Vagina (tissue), 2 donors: Measurements from ENCODE around the gene CD93. TPM values are rescaled to one million over a fixed set of nuclear protein-coding genes. Genes with fewer than 3 reads are reported as not detected.

Source experiments
- DNase-seq, 2 donors: peaks; one replicate each; pipeline ENCODE4 v3.0.0-alpha.2; 2017; ENCODE audit errors: extremely low spot score in 2 of 2
- H3K27ac ChIP-seq: fragments of 200-600 bp; sonication (generic); one replicate; pipeline ENCODE4 v1.5.1; 2019
- H3K27me3 ChIP-seq: fragments of 200-600 bp; sonication (generic); one replicate; pipeline ENCODE4 v1.5.1; 2019
- H3K36me3 ChIP-seq, 2 donors: fragments of 200-600 bp; sonication (generic); one replicate each; pipeline ENCODE4 v1.5.1; 2017 to 2019
- H3K4me1 ChIP-seq: fragments of 200-600 bp; sonication (generic); one replicate; pipeline ENCODE4 v1.5.1; 2019
- H3K4me3 ChIP-seq, 2 donors: fragments of 200-600 bp; sonication (generic); 1 replicate in 1 of 2; 2 replicates in 1 of 2; pipeline ENCODE4 v1.5.1; 2016 to 2019
- H3K9me3 ChIP-seq: fragments of 200-600 bp; sonication (generic); one replicate; pipeline ENCODE4 v1.5.1; 2019
- CTCF ChIP-seq, 3 experiments: fragments of 450-650 bp in 2 of 3; fragments of 200-600 bp in 1 of 3; sonication (generic) in 1 of 3; IDR thresholded peaks; one replicate each; pipeline ENCODE4 v1.5.1; 2017 to 2019; ENCODE audit warnings: antibody characterized with exemption in 3 of 3, mild to moderate bottlenecking in 2 of 3, moderate library complexity in 2 of 3
- POLR2A ChIP-seq, 2 donors: fragments of 450-650 bp; IDR thresholded peaks; one replicate each; pipeline ENCODE4 v1.6.1; 2017; ENCODE audit warnings: antibody characterized with exemption in 2 of 2, mild to moderate bottlenecking in 2 of 2, moderate library complexity in 2 of 2
- POLR2AphosphoS5 ChIP-seq, 2 donors: sonication (generic); formaldehyde crosslinking; IDR thresholded peaks; one replicate each; pipeline ENCODE4 v1.9.0; 2017; ENCODE audit warnings: antibody characterized with exemption in 2 of 2, mild to moderate bottlenecking in 2 of 2, low read depth in 1 of 2; ENCODE audit not compliant: insufficient read depth in 1 of 2
- intact Hi-C: fragments of 100-400 bp; cut with DNase I; formaldehyde crosslinking; loops from one replicate; pipeline ENCODE4 v1.15.1; 2023
- total RNA-seq: library from RNA; depleted of rRNA; stranded (reverse); fragments of >200 nt; gene quantifications from one replicate; pipeline ENCODE4 v1.2.3, GENCODE V29; 2016

The CD93 gene
- total RNA-seq = 45.4 TPM

- TF ChIP-seq CTCF (IDR thresholded peaks at IDR 0.05) (no peak), POLR2AphosphoS5 (IDR thresholded peaks at IDR 0.05; ENCODE audit: insufficient read depth in 1 of 2, low read depth in 1 of 2) (peak; percentile 40 to 66)
- H3K27ac ChIP-seq = peak within 1 kb of the TSS; percentile 70
- intact Hi-C loops = loop anchor here (10.0 kb wide), 1 partner anchor 59 kb away; no protein-coding TSS in a partner anchor
- peak within 1 kb of the TSS; percentile 22 to 38 for H3K4me3 ChIP-seq
- H3K36me3 ChIP-seq = no peaks in the 10 kb centered on the region
- H3K27me3 ChIP-seq = no peaks in the 10 kb centered on the region
- DNase-seq = no peak
- H3K4me1 ChIP-seq = peaks cover 12% of the 10 kb centered on the region
- H3K9me3 ChIP-seq = no peaks in the 10 kb centered on the region
Measured at GRCh38 chr20:23086056-23086566, at the start of gene CD93. TSS of gene CD93 (minus strand) at chr20:23086324. CDS start at chr20:23086192, 132 bp downstream.

DNA sequence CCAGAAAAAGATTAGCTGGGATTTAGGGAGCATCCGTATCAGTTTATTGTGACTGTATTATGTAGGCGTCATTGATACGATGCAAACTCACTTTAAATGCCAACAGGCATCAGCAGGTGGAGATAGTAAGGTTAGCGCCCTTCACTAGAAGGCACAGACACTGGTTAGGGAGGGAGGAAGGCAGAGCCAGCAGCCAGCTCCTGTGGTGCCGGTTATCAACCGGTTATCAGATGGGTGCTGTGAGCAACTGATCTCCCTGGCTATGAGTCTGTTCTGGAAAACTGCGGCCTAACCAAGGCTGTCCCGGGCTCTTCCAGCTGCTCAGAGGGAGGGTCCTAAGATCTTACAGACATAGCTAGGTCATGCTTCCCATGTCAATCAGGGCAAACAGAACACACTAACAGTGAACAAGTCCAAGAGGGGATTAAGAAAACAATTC, 47.5 kb upstream of the CD93 start:
- Histone ChIP-seq H3K27ac (peak overlapping the region; percentile 26), H3K4me1 (peaks cover 9% of the 10 kb centered on the region), H3K36me3 (no peaks in the 10 kb centered on the region), H3K9me3 (no peaks in the 10 kb centered on the region), H3K4me3 (no peak overlapping the region), H3K27me3 (no peaks in the 10 kb centered on the region)
- no peak for DNase-seq
- TF ChIP-seq POLR2AphosphoS5 (IDR thresholded peaks at IDR 0.05; ENCODE audit: insufficient read depth in 1 of 2, low read depth in 1 of 2) (no peak), POLR2A (IDR thresholded peaks at IDR 0.05) (no peak), CTCF (IDR thresholded peaks at IDR 0.05) (no peak)
- intact Hi-C loops = no loop called here

DNA sequence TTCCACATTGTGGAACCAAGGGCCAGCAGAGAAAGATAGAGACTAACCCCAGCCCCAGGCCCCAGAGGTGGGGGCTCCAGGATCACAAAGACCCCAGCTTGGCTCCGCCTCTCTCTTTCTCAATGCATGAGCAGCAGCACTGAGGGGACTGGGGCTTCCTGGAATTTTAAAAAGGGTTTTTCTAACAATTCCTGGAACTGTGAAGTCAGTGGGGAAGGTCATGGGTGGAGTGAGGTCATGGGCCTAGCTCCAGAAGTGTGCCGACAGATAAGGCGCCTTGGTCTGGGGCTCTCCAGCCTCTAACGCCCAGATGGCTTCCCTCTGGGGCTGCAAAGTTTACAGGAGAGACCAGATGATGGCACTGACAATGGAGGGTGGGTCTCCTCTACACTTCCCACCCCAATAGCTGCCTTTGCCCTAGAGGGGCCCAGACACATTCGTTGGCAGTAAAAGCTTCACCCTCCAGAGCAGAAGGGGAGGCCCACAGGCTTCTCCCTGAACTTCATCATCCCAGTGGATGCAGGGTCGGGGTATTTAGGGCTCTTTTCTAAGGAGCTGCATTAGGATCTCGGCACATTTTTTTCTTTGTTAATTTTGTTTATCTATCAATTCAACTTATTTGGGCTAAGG, 46.9 kb upstream of the CD93 start:
- H3K27ac ChIP-seq = peak overlapping the region; percentile 26
- DNase-seq = no peak
- intact Hi-C loops = no loop called here
- no peak overlapping the region for H3K4me3 ChIP-seq
- no peaks in the 10 kb centered on the region for H3K27me3 ChIP-seq
- H3K36me3 ChIP-seq = no peaks in the 10 kb centered on the region
- no peaks in the 10 kb centered on the region for H3K9me3 ChIP-seq
- TF ChIP-seq POLR2A (IDR thresholded peaks at IDR 0.05) (no peak), CTCF (IDR thresholded peaks at IDR 0.05) (no peak), POLR2AphosphoS5 (IDR thresholded peaks at IDR 0.05; ENCODE audit: insufficient read depth in 1 of 2, low read depth in 1 of 2) (no peak)
- H3K4me1 ChIP-seq = peaks cover 9% of the 10 kb centered on the region

- peaks cover 5% of the 10 kb centered on the region for H3K4me1 ChIP-seq
- intact Hi-C loops = no loop called here
- DNase-seq = no peak
- H3K9me3 ChIP-seq = no peaks in the 10 kb centered on the region
- H3K36me3 ChIP-seq = no peaks in the 10 kb centered on the region
- peak overlapping the region; percentile 26 for H3K27ac ChIP-seq
- no peaks in the 10 kb centered on the region for H3K27me3 ChIP-seq
- no peak for TF ChIP-seq POLR2A (IDR thresholded peaks at IDR 0.05)
- no peak for TF ChIP-seq POLR2AphosphoS5 (IDR thresholded peaks at IDR 0.05; ENCODE audit: insufficient read depth in 1 of 2, low read depth in 1 of 2)
- no peak for TF ChIP-seq CTCF (IDR thresholded peaks at IDR 0.05)
- no peak overlapping the region for H3K4me3 ChIP-seq
Measured at GRCh38 chr20:23132293-23132929, 46.3 kb upstream of the CD93 start.

DNA sequence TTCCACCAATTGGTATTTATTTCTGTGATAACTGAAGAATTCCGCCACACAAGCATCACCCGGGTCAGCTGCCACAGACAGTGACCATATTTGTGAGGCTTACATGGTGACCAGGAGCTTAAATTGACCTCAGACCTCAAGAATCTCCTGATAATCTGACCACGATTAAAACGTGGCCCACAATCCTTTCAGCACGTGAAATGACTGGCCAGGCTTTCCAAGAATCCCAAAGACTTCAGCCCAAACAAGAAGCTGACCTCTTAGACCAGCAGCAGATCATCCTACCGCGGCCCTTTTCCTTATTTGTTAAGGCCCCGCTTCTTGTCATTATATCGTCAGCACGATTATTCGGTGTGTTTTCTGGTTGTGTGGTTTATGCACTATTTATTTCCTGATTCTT, 45.6 kb upstream of the CD93 start:
- Histone ChIP-seq H3K27me3 (no peaks in the 10 kb centered on the region), H3K4me1 (no peaks in the 10 kb centered on the region), H3K9me3 (no peaks in the 10 kb centered on the region), H3K36me3 (no peaks in the 10 kb centered on the region), H3K4me3 (no peak overlapping the region), H3K27ac (no peak overlapping the region)
- DNase-seq = no peak
- intact Hi-C loops = no loop called here
- TF ChIP-seq POLR2AphosphoS5 (IDR thresholded peaks at IDR 0.05; ENCODE audit: insufficient read depth in 1 of 2, low read depth in 1 of 2) (no peak), CTCF (IDR thresholded peaks at IDR 0.05) (no peak), POLR2A (IDR thresholded peaks at IDR 0.05) (no peak)
